Lower lobe of right lung (tissue), 2 donors: ENCODE measurements around the gene FBXL14. TPM values are rescaled to one million over a fixed set of nuclear protein-coding genes. Genes with fewer than 3 reads are reported as not detected.

Source experiments
- ATAC-seq, 2 donors: fragments of 200-7000 bp; cut with Tn5 transposase; one replicate each; pipeline ENCODE4 v1.9.1; 2020 to 2022; ENCODE audit warnings: mild to moderate bottlenecking in 2 of 2, moderate library complexity in 2 of 2
- DNase-seq: peaks from one replicate; pipeline ENCODE4 v3.0.0-alpha.2; 2020
- H3K27ac ChIP-seq: fragments of 200-600 bp; one replicate; pipeline ENCODE4 v1.8.0; 2022
- H3K27me3 ChIP-seq: fragments of 200-600 bp; one replicate; pipeline ENCODE4 v1.8.0; 2022; ENCODE audit warnings: low read depth
- H3K36me3 ChIP-seq: fragments of 200-600 bp; one replicate; pipeline ENCODE4 v1.8.0; 2022; ENCODE audit warnings: mild to moderate bottlenecking
- H3K4me1 ChIP-seq: fragments of 200-600 bp; one replicate; pipeline ENCODE4 v1.8.0; 2022
- H3K4me3 ChIP-seq: fragments of 200-600 bp; one replicate; pipeline ENCODE4 v1.8.0; 2022; ENCODE audit warnings: mild to moderate bottlenecking
- H3K9me3 ChIP-seq: fragments of 200-600 bp; one replicate; pipeline ENCODE4 v1.8.0; 2022
- intact Hi-C: fragments of 100-400 bp; cut with DNase I; formaldehyde crosslinking; loops from one replicate; pipeline ENCODE4 v1.11.0; 2022
- total RNA-seq: library from RNA; stranded (reverse); fragmentation: NEBNext Ultra II Directional; extraction: Animal tissue kit (Norgen Biotek cat#: 25700); gene quantifications from one replicate; pipeline ENCODE4 v1.2.1, GENCODE V29; 2021
- TF ChIP-seq, protein P1 (sequence below): fragments of 200-600 bp; IDR thresholded peaks from one replicate; pipeline ENCODE4 v1.8.0; 2022; ENCODE audit warnings: antibody characterized with exemption, mild to moderate bottlenecking
- donor health status: DM: no; HTN: yes; CAD: no; lungs with severe emphysema.

The FBXL14 gene
- total RNA-seq, 1 donor from 2014 or later, result 16.6 TPM

DNA sequence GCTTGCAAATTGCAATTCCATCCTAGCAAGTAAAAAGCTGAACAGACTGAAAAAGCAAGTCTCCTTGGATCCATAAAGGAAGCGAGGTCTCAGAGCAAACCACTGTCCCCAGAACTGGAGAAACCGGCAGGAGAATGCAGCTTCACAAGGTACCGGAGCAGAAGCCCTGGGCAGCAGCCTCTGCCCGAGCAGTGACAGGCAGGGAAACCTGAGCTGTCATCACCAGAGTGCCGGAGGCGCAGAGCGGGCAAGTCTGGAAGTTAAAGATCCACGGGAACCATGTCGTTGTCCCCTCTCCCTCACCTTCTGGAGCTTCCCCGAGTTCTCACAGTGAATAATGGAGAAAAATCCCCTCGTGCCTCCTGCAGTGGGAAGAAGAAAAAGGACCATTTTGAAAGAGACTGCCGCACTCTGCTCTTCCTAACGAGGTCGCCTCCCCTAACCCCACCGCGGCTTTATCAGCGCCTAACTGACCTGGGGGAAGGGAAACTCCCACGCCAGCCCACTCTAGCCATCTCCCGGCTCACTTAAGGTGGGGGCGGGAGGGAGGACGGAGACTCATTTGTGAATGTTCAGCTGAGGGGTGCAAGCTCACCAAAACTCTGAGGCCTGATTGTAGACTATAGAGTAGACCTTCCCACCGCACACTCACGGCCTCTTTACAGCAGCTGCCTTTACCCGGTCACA is 27.8 kb downstream of the FBXL14 start:
- Histone ChIP-seq H3K36me3 (no peaks in the 10 kb centered on the region), H3K9me3 (no peaks in the 10 kb centered on the region), H3K4me1 (no peaks in the 10 kb centered on the region), H3K4me3 (no peak overlapping the region), H3K27ac (no peak overlapping the region), H3K27me3 (no peaks in the 10 kb centered on the region)
- ATAC-seq, result no peak
- no peak for DNase-seq
- TF ChIP-seq, protein P1, sequence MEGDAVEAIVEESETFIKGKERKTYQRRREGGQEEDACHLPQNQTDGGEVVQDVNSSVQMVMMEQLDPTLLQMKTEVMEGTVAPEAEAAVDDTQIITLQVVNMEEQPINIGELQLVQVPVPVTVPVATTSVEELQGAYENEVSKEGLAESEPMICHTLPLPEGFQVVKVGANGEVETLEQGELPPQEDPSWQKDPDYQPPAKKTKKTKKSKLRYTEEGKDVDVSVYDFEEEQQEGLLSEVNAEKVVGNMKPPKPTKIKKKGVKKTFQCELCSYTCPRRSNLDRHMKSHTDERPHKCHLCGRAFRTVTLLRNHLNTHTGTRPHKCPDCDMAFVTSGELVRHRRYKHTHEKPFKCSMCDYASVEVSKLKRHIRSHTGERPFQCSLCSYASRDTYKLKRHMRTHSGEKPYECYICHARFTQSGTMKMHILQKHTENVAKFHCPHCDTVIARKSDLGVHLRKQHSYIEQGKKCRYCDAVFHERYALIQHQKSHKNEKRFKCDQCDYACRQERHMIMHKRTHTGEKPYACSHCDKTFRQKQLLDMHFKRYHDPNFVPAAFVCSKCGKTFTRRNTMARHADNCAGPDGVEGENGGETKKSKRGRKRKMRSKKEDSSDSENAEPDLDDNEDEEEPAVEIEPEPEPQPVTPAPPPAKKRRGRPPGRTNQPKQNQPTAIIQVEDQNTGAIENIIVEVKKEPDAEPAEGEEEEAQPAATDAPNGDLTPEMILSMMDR, result no peak
- intact Hi-C loops, result no loop called here

DNA sequence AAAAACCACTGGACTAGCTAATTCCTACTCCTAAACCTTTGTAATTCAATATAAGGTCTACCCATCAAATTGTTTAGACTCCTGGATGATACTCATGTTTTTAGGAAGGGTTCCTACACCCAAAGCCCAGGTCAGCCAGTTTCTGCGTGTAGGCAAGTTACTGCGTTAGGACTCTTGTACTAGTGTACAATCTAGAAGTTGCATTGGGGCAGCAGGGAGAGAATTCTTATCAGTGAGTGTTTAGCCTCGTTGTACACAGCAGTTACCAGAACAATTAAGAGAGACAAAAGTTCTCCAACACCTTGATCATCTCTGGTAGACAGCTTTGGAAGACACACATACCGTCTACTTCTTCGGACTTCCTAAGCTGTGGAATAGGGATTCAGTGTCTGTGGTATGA is 29.2 kb downstream of the FBXL14 start:
- TF ChIP-seq, protein P1, result no peak
- Histone ChIP-seq H3K4me3 (no peak overlapping the region), H3K36me3 (no peaks in the 10 kb centered on the region), H3K4me1 (no peaks in the 10 kb centered on the region), H3K27ac (no peak overlapping the region), H3K9me3 (no peaks in the 10 kb centered on the region), H3K27me3 (no peaks in the 10 kb centered on the region)
- intact Hi-C loops, result no loop called here
- ATAC-seq (no peak), DNase-seq (no peak)

DNA sequence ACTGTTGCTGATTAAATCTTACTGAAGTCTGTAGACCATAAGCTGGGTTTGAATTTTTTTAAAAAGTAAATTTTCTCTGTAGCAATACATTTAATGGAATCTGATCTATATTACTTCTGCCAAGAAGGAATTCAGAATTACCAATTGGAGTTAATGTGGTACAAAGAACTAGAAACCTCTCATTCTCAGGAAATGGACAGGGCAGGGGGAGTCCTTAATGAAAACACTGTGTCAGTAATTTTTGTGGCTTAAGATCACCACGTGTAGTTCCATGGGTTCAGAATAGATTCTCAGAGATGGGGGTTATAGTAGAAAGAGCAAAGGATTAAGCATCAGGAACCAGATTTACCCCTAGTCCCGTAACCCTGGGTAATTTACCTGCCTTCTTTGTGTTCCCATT is 30.3 kb downstream of the FBXL14 start:
- ATAC-seq (no peak), DNase-seq (no peak)
- H3K4me3 ChIP-seq, result no peak overlapping the region
- intact Hi-C loops, result no loop called here
- no peaks in the 10 kb centered on the region for H3K27me3 ChIP-seq
- no peaks in the 10 kb centered on the region for H3K36me3 ChIP-seq
- no peaks in the 10 kb centered on the region for H3K9me3 ChIP-seq
- TF ChIP-seq, protein P1, result no peak
- H3K4me1 ChIP-seq, result no peaks in the 10 kb centered on the region
- H3K27ac ChIP-seq, result no peak overlapping the region

DNA sequence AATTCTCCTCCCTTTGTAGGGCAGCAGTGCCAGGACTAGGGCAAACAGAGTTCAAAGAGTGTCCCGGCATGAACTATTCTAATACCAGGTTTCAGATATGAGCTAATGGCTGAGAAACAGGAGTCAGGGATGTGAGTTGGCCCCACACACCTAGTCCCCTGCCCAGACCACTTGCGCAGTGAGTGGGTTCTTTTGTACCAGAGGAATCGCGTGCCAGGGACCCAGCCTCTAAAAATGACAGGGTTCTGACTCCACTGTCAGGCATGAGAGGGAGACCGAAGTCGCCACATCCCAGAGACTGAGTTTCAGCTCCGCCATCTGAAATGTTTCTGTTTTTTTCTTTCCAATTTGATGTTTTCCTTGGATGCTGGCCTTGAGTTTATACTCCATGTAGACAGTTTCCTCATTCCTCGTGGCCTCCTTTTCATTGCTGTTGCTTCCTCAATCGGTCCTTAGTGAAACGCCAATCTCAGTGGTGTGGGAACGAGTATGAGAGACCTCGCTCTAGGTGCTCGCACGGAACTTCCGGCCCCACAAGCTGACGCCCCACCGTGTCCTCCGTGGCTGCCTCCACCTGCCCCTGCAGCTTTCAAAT is 31.5 kb downstream of the FBXL14 start:
- intact Hi-C loops, result no loop called here
- TF ChIP-seq, protein P1, result no peak

DNA sequence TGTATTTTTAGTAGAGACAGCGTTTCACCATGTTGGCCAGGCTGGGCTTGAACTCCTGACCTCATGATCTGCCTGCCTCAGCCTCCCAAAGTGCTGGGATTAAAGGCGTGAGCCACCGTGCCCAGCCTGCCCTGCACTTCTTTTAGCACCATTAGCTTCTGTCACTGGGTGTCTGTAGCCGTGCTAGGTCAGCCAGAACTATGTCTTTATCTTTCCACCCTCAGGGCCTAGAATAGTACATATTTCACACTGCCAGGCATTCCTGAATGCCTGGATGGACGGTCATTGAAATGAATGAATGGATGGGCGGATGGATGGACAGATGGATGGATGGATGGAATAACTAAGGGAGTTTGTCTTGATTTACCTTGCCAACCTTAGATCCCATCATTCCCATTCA is 33.7 kb downstream of the FBXL14 start:
- Histone ChIP-seq H3K4me1 (no peaks in the 10 kb centered on the region), H3K9me3 (no peaks in the 10 kb centered on the region), H3K27me3 (no peaks in the 10 kb centered on the region), H3K4me3 (no peak overlapping the region), H3K36me3 (no peaks in the 10 kb centered on the region), H3K27ac (no peak overlapping the region)
- DNase-seq (no peak), ATAC-seq (no peak)
- intact Hi-C loops, result no loop called here
- TF ChIP-seq, protein P1, result no peak

More for the DNA sequence above, 31.5 kb downstream of the FBXL14 start:
- no peak overlapping the region for H3K27ac ChIP-seq
- DNase-seq, result no peak
- H3K4me3 ChIP-seq, result no peak overlapping the region
- no peaks in the 10 kb centered on the region for H3K27me3 ChIP-seq
- H3K9me3 ChIP-seq, result no peaks in the 10 kb centered on the region
- H3K36me3 ChIP-seq, result no peaks in the 10 kb centered on the region
- ATAC-seq, result no peak
- H3K4me1 ChIP-seq, result no peaks in the 10 kb centered on the region
